ENCODE measurements around the gene CAMP.

DNA sequence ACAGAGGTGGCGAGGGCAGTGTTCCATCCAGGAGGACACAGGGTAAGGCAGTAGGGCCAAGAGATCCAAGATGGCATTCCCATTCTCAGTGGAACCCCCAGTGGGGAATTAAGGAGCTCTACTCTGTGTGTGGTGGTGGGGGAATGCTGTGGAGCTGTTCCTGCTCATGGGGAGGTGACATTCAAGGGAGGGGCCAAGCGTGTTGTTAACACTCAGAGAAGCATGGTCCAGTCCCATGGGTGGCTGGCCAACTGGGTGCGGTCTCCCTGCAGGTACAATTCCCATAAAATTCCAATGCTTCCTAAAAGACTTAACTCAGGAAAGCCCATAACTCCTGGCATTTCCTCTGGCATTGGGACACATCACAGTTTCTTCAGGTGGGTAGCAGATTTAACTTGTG, 2.3 kb downstream of the CAMP start:
- TF ChIP-seq, protein P1, sequence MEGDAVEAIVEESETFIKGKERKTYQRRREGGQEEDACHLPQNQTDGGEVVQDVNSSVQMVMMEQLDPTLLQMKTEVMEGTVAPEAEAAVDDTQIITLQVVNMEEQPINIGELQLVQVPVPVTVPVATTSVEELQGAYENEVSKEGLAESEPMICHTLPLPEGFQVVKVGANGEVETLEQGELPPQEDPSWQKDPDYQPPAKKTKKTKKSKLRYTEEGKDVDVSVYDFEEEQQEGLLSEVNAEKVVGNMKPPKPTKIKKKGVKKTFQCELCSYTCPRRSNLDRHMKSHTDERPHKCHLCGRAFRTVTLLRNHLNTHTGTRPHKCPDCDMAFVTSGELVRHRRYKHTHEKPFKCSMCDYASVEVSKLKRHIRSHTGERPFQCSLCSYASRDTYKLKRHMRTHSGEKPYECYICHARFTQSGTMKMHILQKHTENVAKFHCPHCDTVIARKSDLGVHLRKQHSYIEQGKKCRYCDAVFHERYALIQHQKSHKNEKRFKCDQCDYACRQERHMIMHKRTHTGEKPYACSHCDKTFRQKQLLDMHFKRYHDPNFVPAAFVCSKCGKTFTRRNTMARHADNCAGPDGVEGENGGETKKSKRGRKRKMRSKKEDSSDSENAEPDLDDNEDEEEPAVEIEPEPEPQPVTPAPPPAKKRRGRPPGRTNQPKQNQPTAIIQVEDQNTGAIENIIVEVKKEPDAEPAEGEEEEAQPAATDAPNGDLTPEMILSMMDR (IDR thresholded peaks at IDR 0.05), result no peak
- TF ChIP-seq EZH2phosphoT487 (IDR thresholded peaks at IDR 0.05) (no peak), EZH2 (IDR thresholded peaks at IDR 0.05) (no peak)
